GM18858 (cell line): ENCODE data around the gene SRGAP1.
"Not testable (repeated sequence)": the region's sequence is repeated elsewhere in the genome, so short reads cannot be mapped to it uniquely, and the experiment has no call there.

ENCODE experiments used
- ATAC-seq: cut with Tn5 transposase; IDR thresholded peaks from one replicate; pipeline ENCODE4 v1.9.1; 2021; ENCODE audit not compliant: unreplicated experiment

Gene SRGAP1

GRCh38 chr12:63865448-63865847 is 20.9 kb downstream of the SRGAP1 start:
- no peak for ATAC-seq

- no peak for ATAC-seq
These were observed 22.6 kb downstream of the SRGAP1 start for GRCh38 chr12:63867053-63867452.

- ATAC-seq = no peak
These were observed 25.2 kb downstream of the SRGAP1 start for GRCh38 chr12:63869656-63870055.

- no peak for ATAC-seq
These were observed 26.3 kb downstream of the SRGAP1 start for GRCh38 chr12:63870838-63871237.

- ATAC-seq = no peak
These were observed 30.5 kb downstream of the SRGAP1 start for GRCh38 chr12:63874897-63875480.

- ATAC-seq = no peak
These were observed 31.2 kb downstream of the SRGAP1 start for GRCh38 chr12:63875703-63876102.

- no peak for ATAC-seq
These were observed 32.5 kb downstream of the SRGAP1 start for GRCh38 chr12:63876980-63877379.

GRCh38 chr12:63877693-63878092 is 33.2 kb downstream of the SRGAP1 start:
- ATAC-seq = no peak

GRCh38 chr12:63880235-63880634 is 35.7 kb downstream of the SRGAP1 start:
- not testable (repeated sequence) for ATAC-seq

GRCh38 chr12:63880742-63881263 is 36.3 kb downstream of the SRGAP1 start:
- no peak for ATAC-seq

GRCh38 chr12:63882844-63883243 is 38.3 kb downstream of the SRGAP1 start:
- no peak for ATAC-seq

GRCh38 chr12:63885401-63885800 is 40.9 kb downstream of the SRGAP1 start:
- no peak for ATAC-seq

- ATAC-seq = no peak
These were observed 44.6 kb downstream of the SRGAP1 start for GRCh38 chr12:63888908-63889635.

- no peak for ATAC-seq
These were observed 45.4 kb downstream of the SRGAP1 start for GRCh38 chr12:63889721-63890509.

- ATAC-seq = no peak
These were observed 48.7 kb downstream of the SRGAP1 start for GRCh38 chr12:63893170-63893569.

GRCh38 chr12:63894132-63894531 is 49.6 kb downstream of the SRGAP1 start:
- no peak for ATAC-seq

GRCh38 chr12:63895841-63896240 is 51.3 kb downstream of the SRGAP1 start:
- no peak for ATAC-seq

- ATAC-seq = no peak
These were observed 53.4 kb downstream of the SRGAP1 start for GRCh38 chr12:63897931-63898330.

GRCh38 chr12:63898764-63899337 is 54.4 kb downstream of the SRGAP1 start:
- ATAC-seq = no peak

- ATAC-seq = no peak
These were observed 54.9 kb downstream of the SRGAP1 start for GRCh38 chr12:63899396-63899795.
